HepG2 (cell line): ENCODE data around the gene CD40. TPM values are rescaled to one million over a fixed set of nuclear protein-coding genes. Genes with fewer than 3 reads are reported as not detected.
A peak's percentile ranks its signal among the peaks of the same experiment; 100 is the strongest.

ENCODE experiments used
- CHD4 ChIP-seq: fragments of 200-600 bp; sonication (generic); IDR thresholded peaks from 2 replicates; pipeline ENCODE4 v1.7.0; 2017; ENCODE audit warnings: mild to moderate bottlenecking, low read length, borderline replicate concordance
- GABPB1 ChIP-seq: IDR thresholded peaks from 2 replicates; pipeline ENCODE4 v1.6.1; 2016; ENCODE audit warnings: mild to moderate bottlenecking, missing genetic modification reagents, moderate library complexity, missing compliant biosample characterization
- HNRNPLL ChIP-seq: fragments of 200-400 bp; formaldehyde crosslinking; IDR thresholded peaks from 2 replicates; pipeline ENCODE4 v1.6.1; 2017; ENCODE audit warnings: mild to moderate bottlenecking, low read depth, low read length; ENCODE audit not compliant: poor library complexity, severe bottlenecking
- MAF1 ChIP-seq: sonication (generic); formaldehyde crosslinking; IDR thresholded peaks from 2 replicates; pipeline ENCODE4 v1.5.0; 2020; ENCODE audit warnings: missing genetic modification reagents, borderline replicate concordance
- MTF2 ChIP-seq: sonication (generic); formaldehyde crosslinking; IDR thresholded peaks from 2 replicates; pipeline ENCODE4 v1.5.0; 2020; ENCODE audit warnings: missing genetic modification reagents, borderline replicate concordance
- NFIC ChIP-seq: IDR thresholded peaks from 2 replicates; pipeline ENCODE4 v1.6.1; 2012; ENCODE audit warnings: mild to moderate bottlenecking, low read length, inconsistent platforms
- NR2F2 ChIP-seq: IDR thresholded peaks from 2 replicates; pipeline ENCODE4 v1.6.1; 2012; ENCODE audit warnings: low read depth, inconsistent platforms, borderline replicate concordance
- RXRA ChIP-seq: sonication (generic); formaldehyde crosslinking; IDR thresholded peaks from 2 replicates; pipeline ENCODE4 v1.5.1; 2020; ENCODE audit warnings: missing genetic modification reagents
- SIN3A ChIP-seq: IDR thresholded peaks from 2 replicates; pipeline ENCODE4 v1.6.1; 2011; ENCODE audit warnings: low read depth, mild to moderate bottlenecking, control low read depth, low read length, borderline replicate concordance
- TAF15 ChIP-seq: fragments of 200-400 bp; formaldehyde crosslinking; IDR thresholded peaks from one replicate; pipeline ENCODE4 v1.6.1; 2018; ENCODE audit warnings: mild to moderate bottlenecking, low read depth, low read length; ENCODE audit not compliant: poor library complexity, severe bottlenecking
- TBX2 ChIP-seq: sonication (generic); formaldehyde crosslinking; IDR thresholded peaks from 2 replicates; pipeline ENCODE4 v1.5.0; 2020; ENCODE audit warnings: missing genetic modification reagents, mild to moderate bottlenecking, borderline replicate concordance
- TEAD3 ChIP-seq: optimal IDR thresholded peaks from 2 replicates; pipeline ENCODE3; 2016; ENCODE audit warnings: borderline replicate concordance
- ZFP90 ChIP-seq: sonication (generic); formaldehyde crosslinking; IDR thresholded peaks from 2 replicates; pipeline ENCODE4 v1.8.0; 2022; ENCODE audit warnings: missing genetic modification reagents, mild to moderate bottlenecking, inconsistent platforms, borderline replicate concordance
- ZMYM2 ChIP-seq: sonication (generic); formaldehyde crosslinking; IDR thresholded peaks from 2 replicates; pipeline ENCODE4 v1.8.0; 2022; ENCODE audit warnings: mild to moderate bottlenecking, missing genetic modification reagents
- ZNF275 ChIP-seq: sonication (generic); formaldehyde crosslinking; IDR thresholded peaks from 2 replicates; pipeline ENCODE4 v1.8.0; 2022; ENCODE audit warnings: missing genetic modification reagents, mild to moderate bottlenecking, inconsistent platforms, borderline replicate concordance
- ZNF33A ChIP-seq: sonication (generic); formaldehyde crosslinking; IDR thresholded peaks from 2 replicates; pipeline ENCODE4 v1.5.1; 2020; ENCODE audit warnings: missing genetic modification reagents, mild to moderate bottlenecking, moderate library complexity, borderline replicate concordance
- ZNF543 ChIP-seq: sonication (generic); formaldehyde crosslinking; IDR thresholded peaks from 2 replicates; pipeline ENCODE4 v1.4.0; 2020; ENCODE audit warnings: mild to moderate bottlenecking, missing genetic modification reagents
- ZNF772 ChIP-seq: sonication (generic); formaldehyde crosslinking; IDR thresholded peaks from 2 replicates; pipeline ENCODE4 v1.5.0; 2020; ENCODE audit warnings: mild to moderate bottlenecking, missing genetic modification reagents
- polyA plus RNA-seq, 8 experiments: library from polyadenylated mRNA; depleted of rRNA in 3 of 8; stranded (reverse) in 7 of 8; unstranded in 1 of 8; fragments of >200 nt; fragmentation: Illumina TruSeq in 4 of 8; extraction: Trizol in 4 of 8; gene quantifications; 2 replicates each; pipeline versions ENCODE4 v1.2.1 to v1.2.3, GENCODE V29; 2011 to 2016; ENCODE audit warnings: low read depth in 4 of 8, missing spikeins in 1 of 8, mixed read lengths in 1 of 8; ENCODE audit not compliant: insufficient read depth in 1 of 8
- total RNA-seq, 5 experiments: library from RNA; depleted of rRNA; stranded (reverse); fragments of >200 nt; fragmentation: Illumina TruSeq; extraction: Trizol; gene quantifications; 2 replicates each; pipeline ENCODE4 v1.2.3, GENCODE V29; 2016; ENCODE audit warnings: low read depth in 1 of 5
- TF ChIP-seq, protein P1 (sequence below): sonication (generic); formaldehyde crosslinking; IDR thresholded peaks from 2 replicates; pipeline ENCODE4 v1.8.1; 2023; ENCODE audit warnings: mild to moderate bottlenecking, moderate library complexity, missing genetic modification reagents
- TF ChIP-seq, protein P2 (sequence below): sonication (generic); formaldehyde crosslinking; IDR thresholded peaks from 2 replicates; pipeline ENCODE4 v1.5.0; 2020; ENCODE audit warnings: mild to moderate bottlenecking, missing genetic modification reagents
- TF ChIP-seq, protein P3 (sequence below): sonication (generic); formaldehyde crosslinking; IDR thresholded peaks from 2 replicates; pipeline ENCODE4 v1.5.0; 2020; ENCODE audit warnings: mild to moderate bottlenecking, missing genetic modification reagents, borderline replicate concordance
- TF ChIP-seq, protein P4 (sequence below): sonication (generic); formaldehyde crosslinking; IDR thresholded peaks from 2 replicates; pipeline ENCODE4 v1.9.0; 2021; ENCODE audit warnings: missing genetic modification reagents, mild to moderate bottlenecking, borderline replicate concordance

CD40 gene
- total and polyA plus RNA-seq, 2 of the 13 experiments (the other 11 are each of a cell fraction or from before 2014, with no cell fraction given) = 4.6 to 13.4 TPM

DNA sequence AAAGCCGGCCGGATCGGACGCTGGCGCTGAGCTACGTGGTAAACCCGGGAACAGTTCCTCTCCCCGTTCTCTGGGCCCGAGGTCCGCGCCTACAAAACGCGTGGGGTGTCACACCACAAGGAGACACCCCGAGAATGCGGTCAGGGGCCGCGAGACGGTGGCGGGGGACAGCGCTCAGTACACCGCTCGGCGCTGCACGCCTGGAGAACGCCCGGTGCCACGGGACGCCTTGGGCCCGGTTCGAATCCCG lies 29.0 kb upstream of the CD40 start (continued):
- TF ChIP-seq ZNF275 (CRISPR knock-in tag) = 0 out of 2 replicates have a peak, but pooled peaks have one; percentile 8
- TF ChIP-seq MAF1 (CRISPR knock-in tag) = no peak
- TF ChIP-seq ZNF543 = no peak
- TF ChIP-seq ZFP90 (CRISPR knock-in tag) = no peak
- TF ChIP-seq, protein P1, sequence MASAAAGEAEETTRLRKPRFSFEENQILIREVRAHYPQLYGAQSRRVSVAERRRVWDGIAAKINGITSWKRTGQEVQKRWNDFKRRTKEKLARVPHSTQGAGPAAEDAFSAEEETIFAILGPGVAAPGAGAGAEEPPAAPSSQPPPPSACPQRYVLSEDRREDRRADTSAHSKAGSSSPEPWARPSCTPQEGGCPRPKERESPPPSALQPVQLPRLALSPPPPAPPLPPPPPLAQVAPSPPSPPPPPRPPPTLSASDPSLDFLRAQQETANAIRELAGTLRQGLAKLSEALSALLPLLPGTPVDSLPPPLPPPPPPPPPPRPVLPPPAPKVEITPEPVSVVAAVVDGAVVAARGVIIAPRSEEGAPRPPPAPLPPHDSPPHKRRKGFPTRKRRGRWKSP (CRISPR knock-in tag) = peak; percentile 84; the same call in 1 of the 2 replicates
- TF ChIP-seq, protein P2, sequence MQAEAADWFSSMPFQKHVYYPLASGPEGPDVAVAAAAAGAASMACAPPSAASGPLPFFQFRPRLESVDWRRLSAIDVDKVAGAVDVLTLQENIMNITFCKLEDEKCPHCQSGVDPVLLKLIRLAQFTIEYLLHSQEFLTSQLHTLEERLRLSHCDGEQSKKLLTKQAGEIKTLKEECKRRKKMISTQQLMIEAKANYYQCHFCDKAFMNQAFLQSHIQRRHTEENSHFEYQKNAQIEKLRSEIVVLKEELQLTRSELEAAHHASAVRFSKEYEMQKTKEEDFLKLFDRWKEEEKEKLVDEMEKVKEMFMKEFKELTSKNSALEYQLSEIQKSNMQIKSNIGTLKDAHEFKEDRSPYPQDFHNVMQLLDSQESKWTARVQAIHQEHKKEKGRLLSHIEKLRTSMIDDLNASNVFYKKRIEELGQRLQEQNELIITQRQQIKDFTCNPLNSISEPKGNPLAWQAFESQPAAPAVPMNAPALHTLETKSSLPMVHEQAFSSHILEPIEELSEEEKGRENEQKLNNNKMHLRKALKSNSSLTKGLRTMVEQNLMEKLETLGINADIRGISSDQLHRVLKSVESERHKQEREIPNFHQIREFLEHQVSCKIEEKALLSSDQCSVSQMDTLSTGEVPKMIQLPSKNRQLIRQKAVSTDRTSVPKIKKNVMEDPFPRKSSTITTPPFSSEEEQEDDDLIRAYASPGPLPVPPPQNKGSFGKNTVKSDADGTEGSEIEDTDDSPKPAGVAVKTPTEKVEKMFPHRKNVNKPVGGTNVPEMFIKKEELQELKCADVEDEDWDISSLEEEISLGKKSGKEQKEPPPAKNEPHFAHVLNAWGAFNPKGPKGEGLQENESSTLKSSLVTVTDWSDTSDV = 0 out of 2 replicates have a peak, but pooled peaks have one; percentile 95
- peak; percentile 11 for TF ChIP-seq TAF15
- 0 out of 2 replicates have a peak, but pooled peaks have one; percentile 42 for TF ChIP-seq MTF2 (CRISPR knock-in tag)
- TF ChIP-seq ZNF33A (CRISPR knock-in tag) = 0 out of 2 replicates have a peak, but pooled peaks have one; percentile 2
- TF ChIP-seq TBX2 = peak; percentile 31; the same call in 1 of the 2 replicates
- no peak for TF ChIP-seq HNRNPLL
- 0 out of 2 replicates have a peak, but pooled peaks have one; percentile 4 for TF ChIP-seq GABPB1 (CRISPR knock-in tag)
- peak; percentile 77; the same call in 1 of the 2 replicates for TF ChIP-seq SIN3A
- peak; percentile 44; the same call in 1 of the 2 replicates for TF ChIP-seq RXRA
- TF ChIP-seq TEAD3 (CRISPR knock-in tag) = peak; percentile 41
- TF ChIP-seq, protein P3, sequence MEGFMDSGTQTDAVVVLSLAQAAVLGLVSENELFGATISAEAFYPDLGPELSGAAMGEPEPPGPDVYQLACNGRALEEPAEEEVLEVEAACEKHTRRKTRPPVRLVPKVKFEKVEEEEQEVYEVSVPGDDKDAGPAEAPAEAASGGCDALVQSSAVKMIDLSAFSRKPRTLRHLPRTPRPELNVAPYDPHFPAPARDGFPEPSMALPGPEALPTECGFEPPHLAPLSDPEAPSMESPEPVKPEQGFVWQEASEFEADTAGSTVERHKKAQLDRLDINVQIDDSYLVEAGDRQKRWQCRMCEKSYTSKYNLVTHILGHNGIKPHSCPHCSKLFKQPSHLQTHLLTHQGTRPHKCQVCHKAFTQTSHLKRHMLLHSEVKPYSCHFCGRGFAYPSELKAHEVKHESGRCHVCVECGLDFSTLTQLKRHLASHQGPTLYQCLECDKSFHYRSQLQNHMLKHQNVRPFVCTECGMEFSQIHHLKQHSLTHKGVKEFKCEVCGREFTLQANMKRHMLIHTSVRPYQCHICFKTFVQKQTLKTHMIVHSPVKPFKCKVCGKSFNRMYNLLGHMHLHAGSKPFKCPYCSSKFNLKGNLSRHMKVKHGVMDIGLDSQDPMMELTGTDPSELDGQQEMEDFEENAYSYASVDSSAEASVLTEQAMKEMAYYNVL (CRISPR knock-in tag) = peak; percentile 54
- TF ChIP-seq NFIC = no peak
- peak; percentile 72; the same call in 1 of the 2 replicates for TF ChIP-seq ZNF772 (CRISPR knock-in tag)
- TF ChIP-seq NR2F2 = no peak
- TF ChIP-seq, protein P4, sequence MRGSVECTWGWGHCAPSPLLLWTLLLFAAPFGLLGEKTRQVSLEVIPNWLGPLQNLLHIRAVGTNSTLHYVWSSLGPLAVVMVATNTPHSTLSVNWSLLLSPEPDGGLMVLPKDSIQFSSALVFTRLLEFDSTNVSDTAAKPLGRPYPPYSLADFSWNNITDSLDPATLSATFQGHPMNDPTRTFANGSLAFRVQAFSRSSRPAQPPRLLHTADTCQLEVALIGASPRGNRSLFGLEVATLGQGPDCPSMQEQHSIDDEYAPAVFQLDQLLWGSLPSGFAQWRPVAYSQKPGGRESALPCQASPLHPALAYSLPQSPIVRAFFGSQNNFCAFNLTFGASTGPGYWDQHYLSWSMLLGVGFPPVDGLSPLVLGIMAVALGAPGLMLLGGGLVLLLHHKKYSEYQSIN (CRISPR knock-in tag) = 0 out of 2 replicates have a peak, but pooled peaks have one; percentile 25
- TF ChIP-seq CHD4 = no peak
- TF ChIP-seq ZMYM2 (CRISPR knock-in tag) = peak; percentile 94
